Ramos (cell line): ENCODE measurements around the gene CDC14B.
"Not testable (repeated sequence)": the region's sequence is repeated elsewhere in the genome, so short reads cannot be mapped to it uniquely, and the experiment has no call there.

ENCODE experiments used
- in situ Hi-C: fragments of 300-500 bp; cut with MboI; formaldehyde crosslinking; loops from one replicate; pipeline ENCODE4 v1.14.3; 2022; ENCODE audit warnings: low sequenced_read_pairs; ENCODE audit not compliant: unreplicated experiment

Gene CDC14B

DNA sequence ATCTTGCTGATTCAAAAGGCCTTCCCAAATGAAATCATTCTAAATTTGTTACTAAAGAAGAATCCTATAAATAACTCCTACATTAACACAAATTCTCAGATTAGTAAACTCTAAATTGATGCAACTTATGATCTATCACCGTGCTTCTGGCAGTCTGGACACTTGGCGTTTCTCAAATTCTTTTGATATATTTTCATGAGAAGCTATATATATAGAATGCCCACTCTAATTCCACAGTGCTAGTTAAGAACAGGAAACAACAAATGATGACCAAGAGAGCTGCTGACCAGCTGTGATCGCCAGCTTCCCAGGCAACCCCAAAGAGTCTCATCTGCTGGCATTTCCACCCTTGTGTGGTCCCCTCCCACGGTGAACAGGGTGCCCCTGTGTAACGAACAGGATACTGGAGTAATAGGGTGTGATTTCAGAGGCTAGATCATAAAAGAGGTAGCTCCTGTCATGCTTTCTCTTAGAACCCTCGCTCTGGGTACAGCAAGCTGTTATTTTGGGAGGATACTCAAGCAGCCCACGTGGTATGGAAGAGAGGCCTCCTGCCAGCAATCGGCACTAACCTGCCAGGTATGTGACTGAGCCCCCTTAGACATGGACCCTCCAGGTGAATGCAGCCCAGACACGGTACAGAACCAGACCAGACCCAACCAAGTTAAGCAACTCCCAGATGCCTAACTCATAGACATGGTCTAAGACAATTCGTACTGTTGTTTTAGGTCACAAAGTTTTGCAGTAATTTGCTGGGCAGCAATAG lies 64.7 kb downstream of the CDC14B start:
- in situ Hi-C loops = no loop called here

DNA sequence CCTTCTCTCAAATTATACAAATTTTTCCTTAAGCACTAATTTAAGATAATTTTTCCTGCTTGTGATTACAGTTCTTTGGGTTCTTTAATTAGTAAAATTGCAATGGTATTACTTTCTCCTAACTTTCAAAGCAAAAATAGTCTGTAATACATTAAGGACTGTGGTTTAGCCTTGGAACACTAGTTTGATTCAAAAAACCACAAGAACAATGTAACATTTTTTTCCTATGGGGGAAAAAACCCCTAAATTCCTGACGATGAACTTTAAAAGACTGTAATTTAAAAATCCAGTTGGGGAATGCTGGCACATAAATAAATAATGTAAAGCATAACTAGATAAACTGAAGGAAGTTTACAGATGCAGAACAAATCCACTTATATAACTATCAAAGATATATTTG lies 65.3 kb downstream of the CDC14B start:
- in situ Hi-C loops = no loop called here

DNA sequence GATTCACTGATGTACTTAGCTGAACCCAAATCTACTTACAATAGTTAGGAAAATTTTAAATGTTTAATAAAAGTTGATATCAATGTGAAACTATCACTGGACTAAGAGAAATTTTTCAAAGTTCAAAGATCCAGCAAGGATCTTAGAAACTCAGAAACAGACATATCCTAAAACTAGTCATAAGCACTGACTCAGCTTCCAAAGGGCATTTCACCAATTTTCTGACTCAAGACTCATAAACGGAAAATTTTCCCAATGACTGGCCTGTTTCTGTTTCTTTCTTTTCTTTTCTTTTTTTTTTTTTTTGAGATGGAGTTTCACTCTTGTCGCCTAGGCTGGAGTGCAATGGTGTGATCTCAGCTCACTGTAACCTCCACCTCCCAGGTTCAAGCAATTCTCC lies 66.6 kb downstream of the CDC14B start:
- in situ Hi-C loops = no loop called here

- in situ Hi-C loops = no loop called here
Measured at GRCh38 chr9:96551403-96551802, 68.2 kb downstream of the CDC14B start.

DNA sequence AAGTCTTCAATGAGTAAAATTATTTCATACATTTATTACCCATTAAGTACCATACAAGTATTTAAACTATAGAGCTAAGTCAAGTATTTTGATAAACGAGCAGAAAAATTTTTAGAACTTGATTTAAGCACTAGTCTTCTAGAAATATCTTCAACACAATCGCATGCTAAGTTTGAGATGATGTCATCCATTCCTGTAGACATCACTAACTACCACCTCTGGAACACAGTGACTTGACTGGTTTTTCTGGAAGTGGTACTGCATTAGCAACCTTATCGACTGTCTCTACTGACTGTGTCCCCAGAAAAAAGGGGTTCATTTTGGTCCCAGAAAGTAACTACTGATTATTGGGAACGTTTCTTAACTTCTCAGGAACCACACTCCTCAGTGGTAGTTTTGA lies 69.0 kb downstream of the CDC14B start:
- in situ Hi-C loops = no loop called here

GRCh38 chr9:96543131-96543530 lies 76.5 kb downstream of the CDC14B start:
- in situ Hi-C loops = not testable (repeated sequence)

GRCh38 chr9:96540106-96540505 lies 79.5 kb downstream of the CDC14B start:
- in situ Hi-C loops = no loop called here

GRCh38 chr9:96532173-96532572 lies 87.5 kb downstream of the CDC14B start:
- in situ Hi-C loops = no loop called here

DNA sequence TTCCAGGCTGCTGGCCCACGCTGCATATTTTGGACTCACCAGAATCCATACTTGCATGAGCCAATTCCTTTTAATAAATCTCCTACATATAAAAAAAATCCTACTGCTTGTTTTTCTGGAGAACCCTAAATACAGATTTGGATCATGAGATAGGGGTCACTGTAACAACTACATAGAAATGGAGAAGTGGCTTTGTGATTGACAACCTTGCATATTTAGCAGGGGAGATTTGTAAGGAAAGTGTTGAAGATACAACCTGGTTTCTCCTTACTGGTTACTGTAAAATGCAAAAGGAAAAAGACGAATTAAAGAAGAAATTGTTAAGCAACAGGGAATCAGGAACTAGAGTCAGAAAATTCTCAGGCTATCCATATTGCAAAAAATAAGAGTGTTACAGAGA lies 94.9 kb downstream of the CDC14B start:
- in situ Hi-C loops = no loop called here

GRCh38 chr9:96524045-96524444 lies 95.6 kb downstream of the CDC14B start:
- in situ Hi-C loops = no loop called here

DNA sequence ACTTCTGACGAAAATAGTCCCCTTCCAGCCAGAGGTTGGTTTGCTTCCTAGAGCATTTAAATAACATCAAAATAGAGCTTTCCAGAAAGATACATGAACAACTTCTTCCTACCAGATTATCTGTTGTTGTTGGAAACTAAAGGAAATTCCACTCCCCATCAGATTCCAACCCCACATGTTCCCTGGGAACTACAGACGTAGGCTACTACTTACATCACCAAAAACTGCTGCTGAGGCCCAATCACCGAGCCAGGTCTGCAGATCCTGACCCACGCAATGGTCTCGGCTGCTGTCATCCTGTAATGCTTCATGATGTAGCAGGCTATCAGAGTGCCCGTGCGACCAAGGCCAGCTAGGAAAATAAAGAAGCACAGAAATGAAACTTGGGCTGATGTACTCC lies 96.3 kb downstream of the CDC14B start:
- in situ Hi-C loops = no loop called here

DNA sequence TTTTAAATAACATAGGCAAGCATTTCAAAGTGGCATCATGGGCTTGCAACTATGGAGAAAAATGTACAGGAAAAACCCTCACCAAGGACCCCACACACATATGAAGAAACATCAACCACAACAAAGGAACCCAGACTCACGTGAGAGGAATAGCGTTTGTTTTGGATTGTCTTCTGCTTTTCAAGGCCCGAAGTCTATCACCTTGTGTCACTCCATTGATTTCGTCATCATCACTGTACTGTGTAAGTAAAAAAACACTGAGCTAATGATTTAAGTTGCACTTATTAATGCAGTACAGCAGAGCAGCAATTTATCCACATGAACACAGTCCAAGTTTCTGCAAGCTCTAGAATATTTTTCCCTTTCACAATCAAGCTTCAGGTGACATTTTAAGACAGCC lies 97.3 kb downstream of the CDC14B start:
- in situ Hi-C loops = no loop called here

DNA sequence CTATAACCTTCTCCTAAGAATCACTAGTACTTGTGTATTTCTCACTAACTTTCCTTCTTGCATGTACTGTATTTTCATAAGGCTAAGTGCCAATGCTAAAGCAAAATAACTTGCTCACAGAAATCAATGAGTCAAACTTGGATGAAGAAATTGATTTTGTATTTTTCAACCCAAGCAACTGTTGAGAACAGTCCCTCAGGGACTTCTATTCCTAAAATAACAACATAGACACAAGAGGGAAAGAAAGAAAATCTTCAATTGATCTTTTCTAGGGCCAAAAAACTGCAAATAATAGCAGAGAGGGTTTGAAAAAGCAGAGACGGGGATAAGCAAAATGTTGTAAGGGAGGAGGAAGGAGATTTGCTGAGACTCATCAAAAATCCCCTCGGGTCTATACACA lies 99.9 kb downstream of the CDC14B start:
- in situ Hi-C loops = no loop called here

GRCh38 chr9:96519095-96519494 lies 100.5 kb downstream of the CDC14B start:
- in situ Hi-C loops = no loop called here

DNA sequence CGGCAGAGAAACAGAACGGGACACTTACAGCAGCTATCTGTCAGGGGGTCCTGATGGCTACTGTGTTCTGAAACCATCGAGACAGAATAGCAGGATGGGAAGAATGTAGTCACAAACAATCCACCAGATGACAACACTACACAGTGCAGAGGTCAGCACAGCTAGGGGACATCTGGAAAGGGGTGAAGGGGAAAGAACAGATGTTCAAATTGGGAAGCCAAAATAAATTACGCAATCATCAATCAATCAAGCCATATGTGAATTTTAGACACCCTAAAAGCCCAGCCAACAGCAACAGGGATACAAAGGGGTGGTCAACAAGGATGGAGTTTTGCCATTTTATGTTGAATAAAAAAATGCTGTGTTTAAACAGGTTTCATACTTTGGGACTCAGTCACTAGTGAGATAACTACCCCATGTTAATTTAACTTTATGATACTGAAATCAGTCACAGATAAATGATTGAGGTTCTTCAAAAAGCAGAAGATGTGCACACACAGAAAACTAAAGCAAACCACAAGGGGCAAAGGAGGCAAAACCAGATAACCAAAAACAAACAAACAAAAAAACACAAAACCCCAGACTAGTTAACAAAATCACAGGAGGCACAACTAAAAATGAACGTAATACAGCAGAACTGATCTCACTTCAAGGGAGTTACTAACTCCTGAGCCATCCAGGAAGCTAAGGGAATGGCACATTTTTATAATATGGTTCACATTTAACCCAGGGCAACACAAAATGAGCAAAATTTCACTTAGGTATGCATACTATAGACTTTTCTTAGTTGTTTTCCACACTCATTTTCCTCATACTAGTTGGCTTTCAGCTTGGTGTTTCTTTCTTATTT lies 103.8 kb downstream of the CDC14B start:
- in situ Hi-C loops = no loop called here

GRCh38 chr9:96514800-96515158 lies 104.9 kb downstream of the CDC14B start:
- in situ Hi-C loops = no loop called here

DNA sequence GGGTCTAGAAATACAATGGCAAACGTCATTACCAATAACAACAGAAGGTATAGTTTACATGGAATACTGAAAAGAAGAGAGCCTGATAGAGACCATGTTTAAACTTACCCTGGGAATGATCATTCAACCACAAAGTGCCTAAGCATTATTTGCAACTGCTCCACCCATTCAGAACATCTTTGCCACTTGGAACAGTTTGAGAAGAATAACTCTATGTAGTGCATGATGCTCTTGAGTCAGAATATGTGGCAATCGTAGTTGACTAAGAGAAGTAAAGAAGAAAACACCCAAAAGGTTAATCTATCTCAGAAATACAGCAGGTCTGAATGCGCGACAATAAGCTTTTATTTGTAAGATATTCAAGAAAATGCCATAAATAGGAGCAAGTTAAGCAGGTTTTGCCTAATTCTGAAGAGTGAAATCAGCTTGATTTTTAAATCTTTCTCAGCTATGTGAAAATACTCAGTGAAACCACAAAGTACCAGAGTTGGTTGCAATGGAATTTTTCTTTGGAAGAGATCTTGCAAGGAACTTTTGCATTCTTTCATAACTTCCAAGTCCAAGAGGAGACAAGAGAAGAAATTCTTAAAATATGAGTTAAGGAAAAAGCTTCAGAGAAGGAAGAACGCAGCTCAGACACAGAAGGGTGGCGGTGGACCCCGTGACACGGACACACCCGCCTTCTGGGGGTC lies 105.4 kb downstream of the CDC14B start:
- in situ Hi-C loops = no loop called here

DNA sequence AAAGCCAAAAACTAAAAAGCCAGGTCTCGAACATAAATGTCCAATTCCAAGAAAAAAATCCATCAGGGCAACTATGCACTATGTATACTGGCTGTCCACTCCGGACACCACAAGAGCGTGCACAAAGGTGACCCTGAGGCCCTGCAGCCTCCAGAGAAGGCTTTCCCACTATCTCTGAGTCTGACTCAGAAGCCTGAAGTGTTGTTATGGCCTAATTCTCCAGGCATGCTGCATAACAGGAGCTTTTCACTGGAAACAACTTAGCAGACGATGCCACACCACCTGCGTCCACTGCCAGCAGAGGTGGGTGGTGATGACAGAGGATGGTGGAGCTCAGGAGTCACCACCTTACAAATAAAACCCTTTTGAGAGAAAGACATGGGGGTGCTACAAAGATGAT lies 106.0 kb downstream of the CDC14B start:
- in situ Hi-C loops = no loop called here

- in situ Hi-C loops = no loop called here
Measured at GRCh38 chr9:96512240-96512639, 107.4 kb downstream of the CDC14B start.

DNA sequence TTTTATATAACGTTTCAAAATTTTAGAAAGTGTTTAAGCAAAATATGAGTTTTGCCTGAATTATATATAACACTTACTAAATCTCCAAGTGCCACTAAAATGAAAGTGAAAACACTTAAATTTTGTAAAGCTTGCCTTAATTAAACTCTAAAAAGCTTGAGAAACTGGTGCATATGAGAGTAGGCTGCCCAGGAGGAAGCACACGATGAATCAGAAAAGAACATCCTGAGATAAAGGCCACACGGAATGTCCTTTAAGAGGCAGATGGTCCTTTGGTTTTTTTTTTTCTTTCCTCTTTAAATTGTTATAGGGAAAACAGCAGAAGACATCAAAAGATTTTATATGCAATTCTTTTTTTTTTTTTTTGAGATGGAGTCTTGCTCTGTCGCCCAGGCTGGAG lies 109.4 kb downstream of the CDC14B start:
- in situ Hi-C loops = no loop called here

- in situ Hi-C loops = no loop called here
Measured at GRCh38 chr9:96509848-96510247, 109.8 kb downstream of the CDC14B start.
